IMR-90 (cell line): ENCODE data around the gene DOCK1. TPM values are rescaled to one million over a fixed set of nuclear protein-coding genes. Genes with fewer than 3 reads are reported as not detected.

Experiments
- ATAC-seq: fragments of 200-7000 bp; cut with Tn5 transposase; 2 replicates; pipeline ENCODE4 v1.9.1; 2020; ENCODE audit warnings: low read depth, mild to moderate bottlenecking, moderate library complexity
- BruUV-seq: library from RNA; stranded (reverse); fragments of 400-500 nt; replicated peaks from 2 replicates; lab custom pipeline; 2021; lab: Mats Ljungman, UMichigan
- CTCF ChIA-PET: fragments of 300-600 bp; formaldehyde crosslinking; extraction: SDS; loops from one replicate; lab custom pipeline; 2021; ENCODE audit warnings: antibody characterized with exemption; lab: Yijun Ruan, JAX
- POLR2A ChIA-PET: fragments of 300-600 bp; sonication (Branson Sonifier 250); formaldehyde crosslinking; loops from one replicate; lab custom pipeline; 2022; ENCODE audit warnings: antibody characterized with exemption; ENCODE audit not compliant: unreplicated experiment; lab: Charles Lee
- DNase-seq: peaks from one replicate; pipeline ENCODE4 v3.0.0; 2013
- H2AFZ ChIP-seq: replicated peaks from 2 replicates; pipeline ENCODE3; 2013; ENCODE audit warnings: low read length, mild to moderate bottlenecking; ENCODE audit not compliant: poor library complexity
- H2AK5ac ChIP-seq: 2 replicates; pipeline ENCODE4 v1.6.1; 2013; ENCODE audit warnings: low read depth, low read length, inconsistent platforms
- H2AK9ac ChIP-seq: replicated peaks from 2 replicates; pipeline ENCODE3; 2013; ENCODE audit warnings: mild to moderate bottlenecking, low read depth, low read length, moderate library complexity; ENCODE audit not compliant: poor library complexity
- H2BK120ac ChIP-seq: 2 replicates; pipeline ENCODE4 v1.6.1; 2013; ENCODE audit warnings: low read depth, low read length, inconsistent platforms
- H2BK15ac ChIP-seq: 3 replicates; pipeline ENCODE4 v1.6.1; 2013; ENCODE audit warnings: low read depth, low read length, inconsistent platforms
- H2BK20ac ChIP-seq: 2 replicates; pipeline ENCODE4 v1.6.1; 2013; ENCODE audit warnings: low read depth, mild to moderate bottlenecking, inconsistent platforms, low read length, moderate library complexity
- H2BK5ac ChIP-seq: 2 replicates; pipeline ENCODE4 v1.6.1; 2013; ENCODE audit warnings: mild to moderate bottlenecking, low read depth, low read length, inconsistent platforms; ENCODE audit not compliant: poor library complexity, severe bottlenecking
- H3K14ac ChIP-seq: replicated peaks from 2 replicates; pipeline ENCODE4 v1.6.1; 2013; ENCODE audit warnings: low read depth, low read length, inconsistent platforms
- H3K18ac ChIP-seq: 2 replicates; pipeline ENCODE4 v1.6.1; 2013; ENCODE audit warnings: low read depth, low read length, control low read depth
- H3K23ac ChIP-seq: 2 replicates; pipeline ENCODE4 v1.6.1; 2013; ENCODE audit warnings: low read depth, low read length, inconsistent platforms
- H3K27ac ChIP-seq: 2 replicates; pipeline ENCODE4 v1.5.1; 2013; ENCODE audit warnings: mild to moderate bottlenecking, control low read depth, low read length; ENCODE audit not compliant: insufficient read depth
- H3K27me3 ChIP-seq: 2 replicates; pipeline ENCODE4 v1.6.1; 2013; ENCODE audit warnings: low read length; ENCODE audit not compliant: control insufficient read depth, insufficient read depth
- H3K36me3 ChIP-seq: 2 replicates; pipeline ENCODE4 v1.6.1; 2013; ENCODE audit warnings: low read length, mixed read lengths; ENCODE audit not compliant: control insufficient read depth, insufficient read depth
- H3K4ac ChIP-seq: 2 replicates; pipeline ENCODE4 v1.6.1; 2013; ENCODE audit warnings: low read depth, low read length, inconsistent platforms
- H3K4me1 ChIP-seq: 2 replicates; pipeline ENCODE4 v1.6.1; 2013; ENCODE audit warnings: low read length, mixed read lengths; ENCODE audit not compliant: control insufficient read depth, insufficient read depth
- H3K4me2 ChIP-seq: 2 replicates; pipeline ENCODE4 v1.6.1; 2013; ENCODE audit warnings: low read depth, mild to moderate bottlenecking, control low read depth, low read length, moderate library complexity
- H3K4me3 ChIP-seq: 2 replicates; pipeline ENCODE4 v1.5.1; 2013; ENCODE audit warnings: low read depth, mild to moderate bottlenecking, control low read depth, low read length, moderate library complexity; ENCODE audit not compliant: insufficient read depth
- H3K56ac ChIP-seq: 2 replicates; pipeline ENCODE4 v1.6.1; 2013; ENCODE audit warnings: low read length, inconsistent platforms; ENCODE audit not compliant: insufficient read depth; ENCODE audit errors: extremely low read depth
- H3K79me1 ChIP-seq, 2 experiments: 2 replicates each; pipeline ENCODE4 v1.6.1; 2013; ENCODE audit warnings: low read length in 2 of 2, inconsistent platforms in 1 of 2, low read depth in 1 of 2
- H3K9ac ChIP-seq: 2 replicates; pipeline ENCODE4 v1.6.1; 2013; ENCODE audit warnings: low read depth, low read length, control low read depth
- H3K9me1 ChIP-seq: 2 replicates; pipeline ENCODE4 v1.6.1; 2013; ENCODE audit warnings: low read length, inconsistent platforms; ENCODE audit not compliant: insufficient read depth
- H3K9me3 ChIP-seq: 2 replicates; pipeline ENCODE4 v1.6.1; 2013; ENCODE audit warnings: low read length; ENCODE audit not compliant: control insufficient read depth, insufficient read depth
- H4K20me1 ChIP-seq: 2 replicates; pipeline ENCODE4 v1.6.1; 2013; ENCODE audit warnings: low read length, inconsistent platforms; ENCODE audit not compliant: insufficient read depth
- H4K5ac ChIP-seq: 2 replicates; pipeline ENCODE4 v1.6.1; 2013; ENCODE audit warnings: mild to moderate bottlenecking, low read depth, low read length, control low read depth
- H4K8ac ChIP-seq, 2 experiments: 2 replicates each; pipeline ENCODE4 v1.6.1; 2013; ENCODE audit warnings: low read depth in 2 of 2, low read length in 2 of 2, control low read depth in 1 of 2, inconsistent platforms in 1 of 2
- H4K91ac ChIP-seq: 2 replicates; pipeline ENCODE4 v1.6.1; 2013; ENCODE audit warnings: low read depth, low read length, inconsistent platforms; ENCODE audit not compliant: insufficient read depth
- CHD1 ChIP-seq: IDR thresholded peaks from 2 replicates; pipeline ENCODE4 v1.6.1; 2012; ENCODE audit warnings: low read depth, low read length, improper control_type of control experiment
- WGBS, 2 experiments: methylation state at CpG; one replicate each; pipeline versions ENCODE4 v1.1.5 to v1.1.7; 2013; ENCODE audit warnings: missing lambda C conversion rate in 2 of 2; ENCODE audit not compliant: insufficient read length in 1 of 2; ENCODE audit errors: extremely low coverage in 2 of 2; 5-methylcytosine and 5-hydroxymethylcytosine counted together
- dilution Hi-C: fragments of 300-500 bp; cut with HindIII; formaldehyde crosslinking; loops from one replicate; pipeline ENCODE4 v1.14.3; 2018; ENCODE audit warnings: low sequenced_read_pairs; ENCODE audit not compliant: unreplicated experiment
- in situ Hi-C: fragments of 300-500 bp; cut with MboI; formaldehyde crosslinking; loops from 3 replicates; pipeline ENCODE4 v1.14.3; 2019; ENCODE audit warnings: low sequenced_read_pairs, inconsistent platforms, mixed read lengths
- intact Hi-C: fragments of 100-400 bp; cut with micrococcal nuclease; formaldehyde crosslinking; loops from 2 replicates; pipeline ENCODE4 v1.10.0; 2022
- polyA plus RNA-seq, 3 experiments: library from polyadenylated mRNA; depleted of rRNA; stranded (reverse); fragments of >200 nt; gene quantifications; 2 replicates each; pipeline ENCODE4 v1.2.3, GENCODE V29; 2012; ENCODE audit warnings: low replicate concordance in 1 of 3
- total RNA-seq: library from RNA; depleted of rRNA; stranded (reverse); fragments of >200 nt; gene quantifications from 2 replicates; pipeline ENCODE4 v1.2.3, GENCODE V29; 2012

DOCK1 gene
- total and polyA plus RNA-seq, 2 of the 4 experiments (the other 2 are of a cell fraction), result 28.2 to 71.0 TPM

DNA sequence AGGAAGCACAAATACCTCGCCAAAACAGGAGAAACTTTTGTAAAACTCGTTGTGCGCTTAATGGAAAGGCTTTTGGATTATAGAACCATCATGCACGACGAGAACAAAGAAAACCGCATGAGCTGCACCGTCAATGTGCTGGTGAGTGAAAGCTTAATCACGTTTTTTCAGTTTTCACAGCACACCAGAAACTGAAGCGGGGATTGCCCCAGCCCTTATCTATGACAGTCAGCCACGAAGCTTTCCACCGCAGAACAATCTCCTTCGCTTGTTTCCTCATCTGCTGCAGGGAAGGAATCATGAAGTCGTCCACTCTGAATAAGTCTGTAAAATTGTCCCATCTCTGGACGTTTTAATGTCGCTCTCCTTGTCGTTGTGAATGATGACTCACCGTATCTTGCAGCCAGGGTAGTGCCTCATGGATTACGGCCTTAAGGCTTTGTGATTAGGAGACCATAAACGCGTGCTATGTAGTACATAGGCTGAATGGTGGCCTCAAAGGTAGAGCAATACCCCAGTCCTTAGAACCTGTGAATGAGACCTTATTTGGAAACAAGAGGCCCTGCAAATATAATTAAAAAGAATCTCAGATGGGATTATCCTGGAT is 468.9 kb downstream of the DOCK1 start:
- no peak overlapping the region for H3K27ac ChIP-seq
- WGBS, 2 experiments, result 95% methylated on average over 11 of the region's 20 CpGs; no CpG with 5 or more reads in 1 of the 2 experiments
- no peak overlapping the region for H3K9ac ChIP-seq
- H3K56ac ChIP-seq, result no peak overlapping the region
- dilution Hi-C loops (no loop called here), intact Hi-C loops (no loop called here), in situ Hi-C loops (no loop called here)
- no peaks in the 10 kb centered on the region for H3K9me3 ChIP-seq
- H2BK15ac ChIP-seq, result no peak overlapping the region
- H4K8ac ChIP-seq, result no peak overlapping the region
- no peak overlapping the region for H3K14ac ChIP-seq
- H4K91ac ChIP-seq, result no peak overlapping the region
- peaks cover 8% of the 10 kb centered on the region for H3K4me1 ChIP-seq
- no peak overlapping the region for H2AK5ac ChIP-seq
- no peak overlapping the region for H3K4me3 ChIP-seq
- ATAC-seq (no peak), DNase-seq (no peak)
- ChIA-PET CTCF (no interaction called here), POLR2A (no interaction called here)
- peaks cover 12% of the 10 kb centered on the region for H3K36me3 ChIP-seq
- no peak overlapping the region for H4K5ac ChIP-seq
- H3K9me1 ChIP-seq, result peaks cover 8% of the 10 kb centered on the region
- H2AFZ ChIP-seq, result no peak overlapping the region
- H2AK9ac ChIP-seq, result no peak overlapping the region
- H2BK5ac ChIP-seq, result no peak overlapping the region
- no peaks in the 10 kb centered on the region for H3K27me3 ChIP-seq
- peaks cover 8% of the 10 kb centered on the region; the same call in 1 of the 2 replicates for H4K20me1 ChIP-seq
- no peak overlapping the region for H2BK20ac ChIP-seq
- no peak for TF ChIP-seq CHD1
- BruUV-seq, result no TSS peak
- H3K23ac ChIP-seq, result no peak overlapping the region
- peaks cover 0 to 3% of the 10 kb centered on the region in 2 experiments; a peak in 1 of 4 replicates for H3K79me1 ChIP-seq
- no peak overlapping the region for H2BK120ac ChIP-seq
- H3K4me2 ChIP-seq, result no peak overlapping the region
- H3K18ac ChIP-seq, result no peak overlapping the region
- H3K4ac ChIP-seq, result no peak overlapping the region
